ENCODE data around the gene PATE4.

The PATE4 gene

GRCh38 chr11:125874556-125875124 lies 41.5 kb downstream of the PATE4 start:
- Histone ChIP-seq H3K27me3 (ENCODE audit: insufficient read depth, low read length, poor library complexity) (no peaks in the 10 kb centered on the region), H3K79me2 (ENCODE audit: insufficient read depth, low read length) (no peaks in the 10 kb centered on the region), H3K4me1 (ENCODE audit: insufficient read depth, low read length) (no peaks in the 10 kb centered on the region), H3K9ac (ENCODE audit: low read depth, low read length) (no peak overlapping the region), H3K36me3 (ENCODE audit: insufficient read depth, low read length) (no peaks in the 10 kb centered on the region), H4K20me1 (ENCODE audit: insufficient read depth, low read length) (no peaks in the 10 kb centered on the region), H3K9me3 (ENCODE audit: insufficient read depth, low read length, severe bottlenecking) (no peaks in the 10 kb centered on the region), H2AFZ (ENCODE audit: low read depth, low read length) (no peak overlapping the region), H3K27ac (ENCODE audit: low read length) (no peak overlapping the region), H3K4me2 (ENCODE audit: insufficient read depth, low read length) (no peak overlapping the region), H3K4me3 (ENCODE audit: low read depth in 1 of 2, low read length in 2 of 2) (no peak overlapping the region)
- DNase-seq, result peak; percentile 63
- peak; percentile 90 for TF ChIP-seq CTCF (IDR thresholded peaks at IDR 0.05; ENCODE audit: borderline replicate concordance, extremely low read depth, low read length, poor library complexity, severe bottlenecking)
- TF ChIP-seq EZH2 (IDR thresholded peaks at IDR 0.05; ENCODE audit: borderline replicate concordance, low read depth, low read length, severe bottlenecking), result no peak
- ATAC-seq (ENCODE audit: insufficient read depth, low read depth), result peak; percentile 96

GRCh38 chr11:125881291-125881690 lies 48.2 kb downstream of the PATE4 start:
- no peaks in the 10 kb centered on the region for H3K36me3 ChIP-seq (ENCODE audit: insufficient read depth, low read length)
- H3K4me3 ChIP-seq (ENCODE audit: low read depth in 1 of 2, low read length in 2 of 2), result no peak overlapping the region
- no peak for DNase-seq
- no peaks in the 10 kb centered on the region for H3K9me3 ChIP-seq (ENCODE audit: insufficient read depth, low read length, severe bottlenecking)
- no peaks in the 10 kb centered on the region for H3K79me2 ChIP-seq (ENCODE audit: insufficient read depth, low read length)
- H3K9ac ChIP-seq (ENCODE audit: low read depth, low read length), result no peak overlapping the region
- no peaks in the 10 kb centered on the region for H3K27me3 ChIP-seq (ENCODE audit: insufficient read depth, low read length, poor library complexity)
- H3K4me2 ChIP-seq (ENCODE audit: insufficient read depth, low read length), result no peak overlapping the region
- no peak overlapping the region for H3K27ac ChIP-seq (ENCODE audit: low read length)
- TF ChIP-seq EZH2 (IDR thresholded peaks at IDR 0.05; ENCODE audit: borderline replicate concordance, low read depth, low read length, severe bottlenecking), result no peak
- TF ChIP-seq CTCF (IDR thresholded peaks at IDR 0.05; ENCODE audit: borderline replicate concordance, extremely low read depth, low read length, poor library complexity, severe bottlenecking), result no peak
- no peaks in the 10 kb centered on the region for H3K4me1 ChIP-seq (ENCODE audit: insufficient read depth, low read length)
- no peak overlapping the region for H2AFZ ChIP-seq (ENCODE audit: low read depth, low read length)
- ATAC-seq (ENCODE audit: insufficient read depth, low read depth), result no peak
- no peaks in the 10 kb centered on the region for H4K20me1 ChIP-seq (ENCODE audit: insufficient read depth, low read length)

GRCh38 chr11:125883375-125883774 lies 50.3 kb downstream of the PATE4 start:
- H3K4me3 ChIP-seq (ENCODE audit: low read depth in 1 of 2, low read length in 2 of 2), result no peak overlapping the region
- TF ChIP-seq CTCF (IDR thresholded peaks at IDR 0.05; ENCODE audit: borderline replicate concordance, extremely low read depth, low read length, poor library complexity, severe bottlenecking) (no peak), EZH2 (IDR thresholded peaks at IDR 0.05; ENCODE audit: borderline replicate concordance, low read depth, low read length, severe bottlenecking) (no peak)
- no peak overlapping the region for H2AFZ ChIP-seq (ENCODE audit: low read depth, low read length)
- H3K9ac ChIP-seq (ENCODE audit: low read depth, low read length), result no peak overlapping the region
- no peak overlapping the region for H3K4me2 ChIP-seq (ENCODE audit: insufficient read depth, low read length)
- H3K4me1 ChIP-seq (ENCODE audit: insufficient read depth, low read length), result peaks cover 14% of the 10 kb centered on the region
- no peaks in the 10 kb centered on the region for H3K36me3 ChIP-seq (ENCODE audit: insufficient read depth, low read length)
- H3K9me3 ChIP-seq (ENCODE audit: insufficient read depth, low read length, severe bottlenecking), result peaks cover 2% of the 10 kb centered on the region
- H3K27ac ChIP-seq (ENCODE audit: low read length), result no peak overlapping the region
- no peaks in the 10 kb centered on the region for H3K27me3 ChIP-seq (ENCODE audit: insufficient read depth, low read length, poor library complexity)
- no peak for DNase-seq
- no peaks in the 10 kb centered on the region for H3K79me2 ChIP-seq (ENCODE audit: insufficient read depth, low read length)
- no peak for ATAC-seq (ENCODE audit: insufficient read depth, low read depth)
- no peaks in the 10 kb centered on the region for H4K20me1 ChIP-seq (ENCODE audit: insufficient read depth, low read length)

Measured in DND-41 (cell line).